K562 (cell line): Measurements from ENCODE around the gene SCAMP2. TPM values are rescaled to one million over a fixed set of nuclear protein-coding genes. Genes with fewer than 3 reads are reported as not detected.

Experiments
- ATAC-seq: fragments of 200-7000 bp; cut with Tn5 transposase; 3 replicates; pipeline ENCODE4 v1.9.1; 2020; ENCODE audit warnings: moderate library complexity
- BruUV-seq: library from RNA; stranded (reverse); fragments of 400-500 nt; replicated peaks from 2 replicates; lab custom pipeline; 2021; lab: Mats Ljungman, UMichigan
- CTCF ChIA-PET: fragments of 300-600 bp; formaldehyde crosslinking; extraction: SDS; loops from one replicate; lab custom pipeline; 2021; ENCODE audit warnings: low intra/inter-chr PET ratio; lab: Yijun Ruan, JAX
- POLR2A ChIA-PET: fragments of 300-600, 350-650 bp; sonication (Branson Sonifier 250); formaldehyde crosslinking; extraction: SDS; loops from one replicate; lab custom pipeline; 2021; ENCODE audit warnings: antibody characterized with exemption, inconsistent platforms; lab: Yijun Ruan, JAX
- DNase-seq, 4 experiments: peaks; one replicate each; pipeline versions ENCODE4 v3.0.0 to v3.0.0-alpha.2; 2011 to 2018; ENCODE audit warnings: low spot score in 3 of 4, mixed read lengths in 3 of 4; ENCODE audit errors: extremely low read depth in 1 of 4
- FAIRE-seq: peaks from 2 replicates; lab custom pipeline; 2011; peaks lifted over from hg19 to GRCh38; lab: Jason Lieb, UNC
- H2AFZ ChIP-seq: 2 replicates; pipeline ENCODE4 v1.6.0; 2011; ENCODE audit warnings: low read depth, low read length, control low read depth, inconsistent platforms
- H3K27ac ChIP-seq: fragments of 200-600 bp; 3 replicates; pipeline ENCODE4 v1.8.0; 2011; ENCODE audit warnings: low read depth, mild to moderate bottlenecking, control low read depth, inconsistent platforms, low read length, moderate library complexity, mixed read lengths; ENCODE audit errors: extremely low read depth
- H3K27me3 ChIP-seq, 2 experiments: fragments of 300-600 bp in 1 of 2; 2 replicates in 1 of 2; 3 replicates in 1 of 2; pipeline versions ENCODE4 v1.6.0 to v1.8.0; 2011; ENCODE audit warnings: inconsistent platforms in 2 of 2, low read length in 2 of 2, mild to moderate bottlenecking in 1 of 2, mixed read lengths in 1 of 2, moderate library complexity in 1 of 2; ENCODE audit not compliant: control insufficient read depth in 2 of 2, insufficient read depth in 2 of 2
- H3K36me3 ChIP-seq: fragments of 300-600 bp; 3 replicates; pipeline ENCODE4 v1.8.0; 2011; ENCODE audit warnings: mild to moderate bottlenecking, low read length, inconsistent platforms; ENCODE audit not compliant: control insufficient read depth, insufficient read depth
- H3K4me1 ChIP-seq, 2 experiments: fragments of 200-600 bp in 1 of 2; replicated peaks in 1 of 2; 2 replicates in 1 of 2; 3 replicates in 1 of 2; pipeline versions ENCODE4 v1.5.1 to v1.8.0; 2011; ENCODE audit warnings: inconsistent platforms in 2 of 2, low read length in 2 of 2, mild to moderate bottlenecking in 1 of 2, mixed read lengths in 1 of 2, moderate library complexity in 1 of 2; ENCODE audit not compliant: control insufficient read depth in 2 of 2, insufficient read depth in 2 of 2
- H3K4me2 ChIP-seq: 2 replicates; pipeline ENCODE4 v1.6.1; 2011; ENCODE audit warnings: low read length, control low read depth, inconsistent platforms, mixed read lengths; ENCODE audit not compliant: insufficient read depth
- H3K4me3 ChIP-seq: fragments of 200-600 bp; sonication (generic), shearing (Covaris generic); 2 replicates; pipeline ENCODE4 v1.5.1; 2016; ENCODE audit warnings: control low read depth, inconsistent platforms
- H3K79me2 ChIP-seq: fragments of 200-600 bp; 3 replicates; pipeline ENCODE4 v1.8.0; 2011; ENCODE audit warnings: low read length, inconsistent platforms; ENCODE audit not compliant: control insufficient read depth, insufficient read depth
- H3K9ac ChIP-seq, 2 experiments: 2 replicates each; pipeline versions ENCODE4 v1.6.0 to v1.6.1; 2011; ENCODE audit warnings: low read depth in 2 of 2, low read length in 2 of 2, control low read depth in 1 of 2, inconsistent platforms in 1 of 2, mild to moderate bottlenecking in 1 of 2, mixed read lengths in 1 of 2; ENCODE audit not compliant: insufficient read depth in 1 of 2
- H3K9me1 ChIP-seq: one replicate; pipeline ENCODE4 v1.6.0; 2011; ENCODE audit warnings: inconsistent platforms, mild to moderate bottlenecking, low read length, moderate library complexity; ENCODE audit not compliant: control insufficient read depth, insufficient read depth
- H3K9me3 ChIP-seq: replicated peaks from 2 replicates; pipeline ENCODE4 v1.5.1; 2011; ENCODE audit warnings: low read depth, low read length, inconsistent platforms; ENCODE audit not compliant: control insufficient read depth, insufficient read depth
- H4K20me1 ChIP-seq: replicated peaks from 2 replicates; pipeline ENCODE4 v1.6.1; 2011; ENCODE audit warnings: low read length, inconsistent platforms, mixed read lengths; ENCODE audit not compliant: control insufficient read depth, insufficient read depth
- ARHGAP35 ChIP-seq: fragments of 450-650 bp; IDR thresholded peaks from 2 replicates; pipeline ENCODE4 v1.6.1; 2018; ENCODE audit not compliant: partially characterized antibody
- ATF3 ChIP-seq, 2 experiments: fragments of 450-650 bp in 1 of 2; sonication (generic) in 1 of 2; formaldehyde crosslinking in 1 of 2; IDR thresholded peaks in 1 of 2; conservative IDR thresholded peaks in 1 of 2; 2 replicates each; pipeline versions ENCODE4 v1.6.1 to v1.8.1; 2016 to 2023; ENCODE audit warnings: mild to moderate bottlenecking in 2 of 2, moderate library complexity in 2 of 2, inconsistent platforms in 1 of 2, missing genetic modification reagents in 1 of 2
- CAMTA2 ChIP-seq: fragments of 250-450 bp; sonication (Bioruptor Pico); conservative IDR thresholded peaks from 2 replicates; pipeline ENCODE4 v1.5.1; 2022
- FOSL1 ChIP-seq: fragments of 200-800 bp; sonication (Bioruptor generic); conservative IDR thresholded peaks from 2 replicates; pipeline ENCODE4 v1.6.1; 2016; ENCODE audit warnings: missing genetic modification characterization, missing compliant biosample characterization
- HDAC8 ChIP-seq: fragments of 450-650 bp; IDR thresholded peaks from 2 replicates; pipeline ENCODE4 v1.6.1; 2016; ENCODE audit warnings: mild to moderate bottlenecking, missing genetic modification characterization, moderate library complexity, missing compliant biosample characterization
- JUND ChIP-seq, 2 experiments: IDR thresholded peaks; 2 replicates in 1 of 2; 3 replicates in 1 of 2; pipeline ENCODE4 v1.6.1; 2011; ENCODE audit warnings: borderline replicate concordance in 2 of 2, low read depth in 2 of 2, low read length in 2 of 2, improper control_type of control experiment in 1 of 2, missing biosample characterization in 1 of 2, missing genetic modification characterization in 1 of 2, missing genetic modification reagents in 1 of 2
- NFXL1 ChIP-seq: fragments of 450-650 bp; formaldehyde crosslinking; IDR thresholded peaks from 2 replicates; pipeline ENCODE4 v1.4.0; 2021; ENCODE audit warnings: mild to moderate bottlenecking
- POU5F1 ChIP-seq: fragments of 150-350 bp; IDR thresholded peaks from 2 replicates; pipeline ENCODE4 v1.6.1; 2014; ENCODE audit warnings: borderline replicate concordance, low read length, low read depth, mild to moderate bottlenecking; ENCODE audit not compliant: partially characterized antibody
- ZBTB5 ChIP-seq: fragments of 450-650 bp; IDR thresholded peaks from 2 replicates; pipeline ENCODE4 v1.6.1; 2017; ENCODE audit warnings: antibody characterized with exemption
- ZNF699 ChIP-seq: fragments of 250-450 bp; sonication (Bioruptor Pico); IDR thresholded peaks from 2 replicates; pipeline ENCODE4 v1.8.0; 2021; ENCODE audit warnings: mild to moderate bottlenecking, moderate library complexity; ENCODE audit not compliant: insufficient replicate concordance
- ZNF764 ChIP-seq: fragments of 250-450 bp; sonication (Bioruptor Pico); IDR thresholded peaks from 2 replicates; pipeline ENCODE4 v1.4.0; 2020; ENCODE audit warnings: low read depth, mild to moderate bottlenecking, moderate library complexity
- WGBS: fragments of 100-300 bp; shearing (Covaris generic); methylation state at CpG from one replicate; pipeline ENCODE4 v1.1.6; 2016; ENCODE audit warnings: low coverage, mixed read lengths; ENCODE audit not compliant: insufficient coverage; ENCODE audit errors: missing lambda C conversion rate; 5-methylcytosine and 5-hydroxymethylcytosine counted together
- in situ Hi-C: fragments of 300-500 bp; cut with MboI; formaldehyde crosslinking; loops from 4 replicates; pipeline ENCODE4 v1.15.0; 2018; ENCODE audit warnings: inconsistent platforms, mixed read lengths
- intact Hi-C: fragments of 100-400 bp; cut with micrococcal nuclease; formaldehyde crosslinking; loops from 2 replicates; pipeline ENCODE4 v1.14.2; 2022
- polyA plus RNA-seq, 8 experiments: library from polyadenylated mRNA; depleted of rRNA in 4 of 8; stranded (reverse) in 5 of 8; unstranded in 3 of 8; fragments of >200 nt; fragmentation: Nextera tagmentation in 2 of 8; fragmentation: Illumina TruSeq in 1 of 8; extraction: Ambion mirVana in 2 of 8; extraction: Trizol in 1 of 8; gene quantifications; 2 replicates each; pipeline versions ENCODE4 v1.2.1 to v1.2.3, GENCODE V29; 2011 to 2014; ENCODE audit warnings: inconsistent platforms in 1 of 8, missing spikeins in 1 of 8
- total RNA-seq, 7 experiments: library from RNA; depleted of rRNA in 6 of 7; stranded (reverse); fragments of >200 nt in 6 of 7; fragmentation: Illumina TruSeq in 2 of 7; extraction: Trizol in 2 of 7; gene quantifications; 2 replicates each; pipeline versions ENCODE4 v1.2.1 to v1.2.3, GENCODE V29; 2011 to 2021; ENCODE audit warnings: low replicate concordance in 1 of 7
- TF ChIP-seq, protein P1 (sequence below), 3 experiments: fragments of 200-800 bp in 1 of 3; sonication (Bioruptor generic) in 1 of 3; sonication (generic) in 1 of 3; formaldehyde crosslinking in 1 of 3; IDR thresholded peaks; 2 replicates each; pipeline versions ENCODE4 v1.6.1 to v1.8.0; 2016 to 2022; ENCODE audit warnings: mild to moderate bottlenecking in 2 of 3, missing compliant biosample characterization in 2 of 3, missing genetic modification characterization in 2 of 3, missing genetic modification reagents in 1 of 3

SCAMP2 gene
- total and polyA plus RNA-seq, 9 of the 15 experiments (the other 6 are each of a cell fraction or from before 2014, with no cell fraction given) = 5.9 to 61.1 (median 20.1) TPM

GRCh38 chr15:74824976-74825375 lies 48.2 kb downstream of the SCAMP2 start (continued):
- TF ChIP-seq ZBTB5 (no peak), ARHGAP35 (no peak), CAMTA2 (no peak), POU5F1 (no peak), NFXL1 (CRISPR knock-in tag) (no peak), ZNF699 (CRISPR knock-in tag) (no peak)

GRCh38 chr15:74823324-74823723 lies 49.8 kb downstream of the SCAMP2 start:
- Histone ChIP-seq H3K79me2 (no peaks in the 10 kb centered on the region), H3K36me3 (no peaks in the 10 kb centered on the region), H3K27ac (no peak overlapping the region), H3K4me3 (no peak overlapping the region)
- CTCF ChIA-PET = no interaction called here
- no peak for ATAC-seq
- TF ChIP-seq JUND (IDR thresholded peaks at IDR 0.05; ENCODE audit: borderline replicate concordance, low read depth, low read length) = peak; percentile 56
- no peak for TF ChIP-seq JUND (tag; IDR thresholded peaks at IDR 0.05; ENCODE audit: borderline replicate concordance, low read depth, low read length)
- peak; percentile 42; the same call in 1 of the 2 replicates for TF ChIP-seq FOSL1 (tag)
- TF ChIP-seq ATF3 (IDR thresholded peaks at IDR 0.05) = peak; percentile 42; the same call in 1 of the 2 replicates
- TF ChIP-seq ATF3 (CRISPR knock-in tag; conservative IDR thresholded peaks at IDR 0.05) = no peak
- no peak for TF ChIP-seq ZNF764 (CRISPR knock-in tag)
- TF ChIP-seq, protein P1, sequence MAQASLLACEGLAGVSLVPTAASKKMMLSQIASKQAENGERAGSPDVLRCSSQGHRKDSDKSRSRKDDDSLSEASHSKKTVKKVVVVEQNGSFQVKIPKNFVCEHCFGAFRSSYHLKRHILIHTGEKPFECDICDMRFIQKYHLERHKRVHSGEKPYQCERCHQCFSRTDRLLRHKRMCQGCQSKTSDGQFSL (CRISPR knock-in tag; IDR thresholded peaks at IDR 0.05) = no peak
- TF ChIP-seq, protein P1 (tag; IDR thresholded peaks at IDR 0.05) = no peak
- no peak for TF ChIP-seq HDAC8 (tag)
- TF ChIP-seq, all 486 proteins: peak for 3
- no TSS peak for BruUV-seq
- Histone ChIP-seq H3K9me1 (no peaks in the 10 kb centered on the region), H3K4me1 (peaks cover 6 to 20% of the 10 kb centered on the region in 2 experiments; a peak in 3 of 5 replicates), H3K9ac (no peak overlapping the region), H3K4me2 (no peak overlapping the region), H3K27me3 (peaks cover 19 to 41% of the 10 kb centered on the region in 2 experiments), H2AFZ (no peak overlapping the region), H3K9me3 (no peaks in the 10 kb centered on the region), H4K20me1 (peaks cover 9% of the 10 kb centered on the region; the same call in 1 of the 2 replicates)
- 3% methylated on average over 6 of the region's 6 CpGs for WGBS
- POLR2A ChIA-PET = interaction anchor here (0.6 to 0.7 kb wide), 2 partner anchors 83 to 192 kb away, joined by 3 to 4 read pairs; partner anchors contain the start of gene FAM219B
- no peak for FAIRE-seq
- DNase-seq = no peak
- in situ Hi-C loops = no loop called here
- intact Hi-C loops = no loop called here
